Tibial nerve (tissue), 4 donors: Measurements from ENCODE around the gene RBM33. TPM values are rescaled to one million over a fixed set of nuclear protein-coding genes. Genes with fewer than 3 reads are reported as not detected.

Experiments used
- DNase-seq, 2 donors: peaks; one replicate each; pipeline ENCODE4 v3.0.0-alpha.2; 2019; ENCODE audit warnings: low spot score in 2 of 2
- H3K27ac ChIP-seq, 4 donors: fragments of 200-600 bp; sonication (generic) in 3 of 4; one replicate each; pipeline ENCODE4 v1.5.1; 2017 to 2019; ENCODE audit warnings: mild to moderate bottlenecking in 1 of 4
- H3K27me3 ChIP-seq, 2 donors: fragments of 200-600 bp; sonication (generic) in 1 of 2; one replicate each; pipeline versions ENCODE4 v1.5.1 to v1.6.0; 2017 to 2019
- H3K36me3 ChIP-seq, 3 donors: fragments of 200-600 bp; sonication (generic); one replicate each; pipeline ENCODE4 v1.5.1; 2018 to 2019
- H3K4me1 ChIP-seq, 4 donors: fragments of 200-600 bp; sonication (generic) in 3 of 4; one replicate each; pipeline ENCODE4 v1.5.1; 2017 to 2019
- H3K4me3 ChIP-seq, 4 donors: fragments of 200-600 bp; sonication (generic) in 3 of 4; one replicate each; pipeline ENCODE4 v1.5.1; 2017 to 2019; ENCODE audit warnings: mild to moderate bottlenecking in 1 of 4, moderate library complexity in 1 of 4
- H3K9me3 ChIP-seq, 4 donors: fragments of 200-600 bp; sonication (generic) in 3 of 4; one replicate each; pipeline ENCODE4 v1.5.1; 2017 to 2019
- CTCF ChIP-seq, 5 experiments: fragments of 200-600 bp in 3 of 5; fragments of 450-650 bp in 2 of 5; sonication (generic) in 3 of 5; IDR thresholded peaks; one replicate each; pipeline ENCODE4 v1.5.1; 2016 to 2019; ENCODE audit warnings: antibody characterized with exemption in 5 of 5, mild to moderate bottlenecking in 3 of 5, moderate library complexity in 2 of 5
- EP300 ChIP-seq, 2 donors: sonication (generic); formaldehyde crosslinking; IDR thresholded peaks; one replicate each; pipeline ENCODE4 v1.6.1; 2017; ENCODE audit warnings: antibody characterized with exemption in 2 of 2, mild to moderate bottlenecking in 1 of 2
- POLR2A ChIP-seq, 2 donors: fragments of 450-650 bp; IDR thresholded peaks; one replicate each; pipeline ENCODE4 v1.6.1; 2017; ENCODE audit warnings: antibody characterized with exemption in 2 of 2, mild to moderate bottlenecking in 2 of 2, moderate library complexity in 2 of 2
- WGBS, 2 donors: methylation state at CpG; one replicate each; pipeline ENCODE4 v1.1.5; 2018; 5-methylcytosine and 5-hydroxymethylcytosine counted together
- total RNA-seq, 4 donors: library from RNA; depleted of rRNA; stranded (reverse); fragments of >200 nt; gene quantifications; one replicate each; pipeline ENCODE4 v1.1.0, GENCODE V29; 2016

RBM33 gene
- total RNA-seq, 4 donors from 2014 or later: 85.0 to 92.4 (median 88.3) TPM

- no peak overlapping the region for H3K27ac ChIP-seq
- no peak overlapping the region for H3K4me3 ChIP-seq
- H3K36me3 ChIP-seq: no peaks in the 10 kb centered on the region
- H3K9me3 ChIP-seq: no peaks in the 10 kb centered on the region
- WGBS, 2 donors: 90% methylated on average over 24 of the region's 24 CpGs
- no peaks in the 10 kb centered on the region for H3K27me3 ChIP-seq
- TF ChIP-seq CTCF (IDR thresholded peaks at IDR 0.05): no peak
- no peak for TF ChIP-seq POLR2A (IDR thresholded peaks at IDR 0.05)
- no peak for DNase-seq
- H3K4me1 ChIP-seq: peaks cover 0 to 4% (median 0%) of the 10 kb centered on the region in 4 donors
Observed at GRCh38 chr7:155602156-155602555, 42.3 kb upstream of the RBM33 start.

GRCh38 chr7:155602750-155603149 is 41.7 kb upstream of the RBM33 start:
- WGBS, 2 donors: 70 to 76% methylated on average over 5 to 7 of the region's 7 CpGs
- no peaks in the 10 kb centered on the region for H3K9me3 ChIP-seq
- H3K4me3 ChIP-seq: no peak overlapping the region
- no peak overlapping the region for H3K27ac ChIP-seq
- H3K36me3 ChIP-seq: no peaks in the 10 kb centered on the region
- TF ChIP-seq EP300 (IDR thresholded peaks at IDR 0.05) (no peak), CTCF (IDR thresholded peaks at IDR 0.05) (no peak)
- DNase-seq: no peak
- peaks cover 0 to 4% (median 0%) of the 10 kb centered on the region in 4 donors for H3K4me1 ChIP-seq
- no peaks in the 10 kb centered on the region for H3K27me3 ChIP-seq

GRCh38 chr7:155603205-155603857 is 41.1 kb upstream of the RBM33 start:
- Histone ChIP-seq H3K27ac (no peak overlapping the region), H3K4me3 (no peak overlapping the region), H3K27me3 (no peaks in the 10 kb centered on the region), H3K4me1 (peaks cover 0 to 4% (median 0%) of the 10 kb centered on the region in 4 donors), H3K9me3 (no peaks in the 10 kb centered on the region), H3K36me3 (no peaks in the 10 kb centered on the region)
- no peak for DNase-seq
- 50 to 56% methylated on average over 19 of the region's 19 CpGs for WGBS, 2 donors
- TF ChIP-seq EP300 (IDR thresholded peaks at IDR 0.05) (no peak), CTCF (IDR thresholded peaks at IDR 0.05) (no peak), POLR2A (IDR thresholded peaks at IDR 0.05) (no peak)

- Histone ChIP-seq H3K27me3 (no peaks in the 10 kb centered on the region), H3K27ac (no peak overlapping the region), H3K4me1 (peaks cover 0 to under 1% (median 0%) of the 10 kb centered on the region in 4 donors), H3K4me3 (no peak overlapping the region), H3K9me3 (no peaks in the 10 kb centered on the region), H3K36me3 (no peaks in the 10 kb centered on the region)
- no peak for DNase-seq
- WGBS, 2 donors: 74 to 76% methylated on average over 18 of the region's 18 CpGs
- TF ChIP-seq EP300 (IDR thresholded peaks at IDR 0.05) (no peak), POLR2A (IDR thresholded peaks at IDR 0.05) (no peak), CTCF (IDR thresholded peaks at IDR 0.05) (no peak)
Observed at GRCh38 chr7:155603858-155604503, 40.5 kb upstream of the RBM33 start.

- H3K9me3 ChIP-seq: no peaks in the 10 kb centered on the region
- no peak for TF ChIP-seq CTCF (IDR thresholded peaks at IDR 0.05)
- TF ChIP-seq EP300 (IDR thresholded peaks at IDR 0.05): no peak
- no peaks in the 10 kb centered on the region for H3K36me3 ChIP-seq
- H3K4me1 ChIP-seq: no peaks in the 10 kb centered on the region
- DNase-seq: no peak
- WGBS, 2 donors: 81 to 83% methylated on average over 8 of the region's 8 CpGs
- H3K27me3 ChIP-seq: no peaks in the 10 kb centered on the region
- no peak overlapping the region for H3K4me3 ChIP-seq
- no peak overlapping the region for H3K27ac ChIP-seq
Observed at GRCh38 chr7:155604504-155604997, 39.9 kb upstream of the RBM33 start.
